H9 (cell line): ENCODE data around the gene EQTN. TPM values are rescaled to one million over a fixed set of nuclear protein-coding genes. Genes with fewer than 3 reads are reported as not detected.

Source experiments
- DNase-seq: peaks from one replicate; pipeline ENCODE4 v3.0.0-alpha.2; 2017
- H2AFZ ChIP-seq: one replicate; pipeline ENCODE4 v1.6.1; 2013; ENCODE audit warnings: mild to moderate bottlenecking, low read length, control low read depth, moderate library complexity
- H2AK5ac ChIP-seq: 2 replicates; pipeline ENCODE4 v1.6.1; 2013; ENCODE audit warnings: low read length, control low read depth, mixed read lengths; ENCODE audit not compliant: insufficient read length
- H2BK120ac ChIP-seq: one replicate; pipeline ENCODE4 v1.6.1; 2013; ENCODE audit warnings: low read depth, mild to moderate bottlenecking, low read length, control low read depth, inconsistent platforms; ENCODE audit not compliant: poor library complexity, severe bottlenecking
- H2BK12ac ChIP-seq: 2 replicates; pipeline ENCODE4 v1.6.1; 2013; ENCODE audit warnings: low read length, control low read depth, mixed read lengths, low read depth; ENCODE audit not compliant: insufficient read length
- H2BK15ac ChIP-seq: 2 replicates; pipeline ENCODE4 v1.6.1; 2013; ENCODE audit warnings: low read depth, low read length, control low read depth
- H2BK20ac ChIP-seq: one replicate; pipeline ENCODE4 v1.6.1; 2013; ENCODE audit warnings: low read depth, mild to moderate bottlenecking, low read length, control low read depth, inconsistent platforms; ENCODE audit not compliant: poor library complexity, severe bottlenecking
- H2BK5ac ChIP-seq: 2 replicates; pipeline ENCODE4 v1.6.1; 2013; ENCODE audit warnings: low read length, control low read depth, mixed read lengths; ENCODE audit not compliant: insufficient read length
- H3K14ac ChIP-seq: 2 replicates; pipeline ENCODE4 v1.6.1; 2013; ENCODE audit warnings: low read length, control low read depth; ENCODE audit not compliant: insufficient read depth
- H3K18ac ChIP-seq: 2 replicates; pipeline ENCODE4 v1.6.1; 2013; ENCODE audit warnings: low read depth, mild to moderate bottlenecking, mixed read lengths, low read length, control low read depth; ENCODE audit not compliant: insufficient read length
- H3K23ac ChIP-seq: 2 replicates; pipeline ENCODE4 v1.6.1; 2013; ENCODE audit warnings: low read length, control low read depth, mixed read lengths, low read depth; ENCODE audit not compliant: insufficient read length
- H3K23me2 ChIP-seq: 2 replicates; pipeline ENCODE4 v1.6.1; 2013; ENCODE audit warnings: low read depth, mild to moderate bottlenecking, mixed read lengths, low read length, control low read depth; ENCODE audit not compliant: insufficient read length, poor library complexity, severe bottlenecking
- H3K27ac ChIP-seq: 2 replicates; pipeline ENCODE4 v1.5.1; 2013; ENCODE audit warnings: low read length, control low read depth, mixed read lengths, low read depth; ENCODE audit not compliant: insufficient read length
- H3K27me3 ChIP-seq: 2 replicates; pipeline ENCODE4 v1.6.1; 2013; ENCODE audit warnings: low read length, control low read depth, inconsistent platforms; ENCODE audit not compliant: insufficient read depth
- H3K4ac ChIP-seq: 2 replicates; pipeline ENCODE4 v1.6.1; 2013; ENCODE audit warnings: low read depth, mild to moderate bottlenecking, control low read depth, inconsistent platforms, low read length, moderate library complexity
- H3K4me1 ChIP-seq: 2 replicates; pipeline ENCODE4 v1.6.1; 2013; ENCODE audit warnings: low read length, control low read depth, inconsistent platforms; ENCODE audit not compliant: insufficient read depth
- H3K4me2 ChIP-seq: 2 replicates; pipeline ENCODE4 v1.6.1; 2013; ENCODE audit warnings: low read length, control low read depth, mixed read lengths; ENCODE audit not compliant: insufficient read length, insufficient read depth
- H3K56ac ChIP-seq: 2 replicates; pipeline ENCODE4 v1.6.1; 2013; ENCODE audit warnings: low read depth, mild to moderate bottlenecking, mixed read lengths, low read length, control low read depth; ENCODE audit not compliant: insufficient read length
- H3K79me1 ChIP-seq: 2 replicates; pipeline ENCODE4 v1.6.1; 2013; ENCODE audit warnings: low read depth, mild to moderate bottlenecking, moderate library complexity, low read length, control low read depth, inconsistent platforms; ENCODE audit not compliant: insufficient read depth, poor library complexity, severe bottlenecking
- H3K79me2 ChIP-seq: 2 replicates; pipeline ENCODE4 v1.6.1; 2013; ENCODE audit warnings: low read length, control low read depth, inconsistent platforms; ENCODE audit not compliant: insufficient read depth
- H3K9ac ChIP-seq: 2 replicates; pipeline ENCODE4 v1.6.1; 2013; ENCODE audit warnings: low read length, control low read depth, mixed read lengths; ENCODE audit not compliant: insufficient read length; ENCODE audit errors: extremely low read depth
- H3K9me3 ChIP-seq: one replicate; pipeline ENCODE4 v1.6.1; 2013; ENCODE audit warnings: low read depth, low read length, inconsistent platforms; ENCODE audit not compliant: control insufficient read depth
- H3T11ph ChIP-seq: one replicate; pipeline ENCODE4 v1.6.1; 2013; ENCODE audit warnings: mild to moderate bottlenecking, low read length, control low read depth, inconsistent platforms
- H4K20me1 ChIP-seq: one replicate; pipeline ENCODE4 v1.6.1; 2013; ENCODE audit not compliant: control insufficient read depth, insufficient read length, insufficient read depth
- H4K5ac ChIP-seq: 2 replicates; pipeline ENCODE4 v1.6.1; 2013; ENCODE audit warnings: low read depth, mild to moderate bottlenecking, mixed read lengths, low read length, control low read depth; ENCODE audit not compliant: insufficient read length
- H4K8ac ChIP-seq: replicated peaks from 2 replicates; pipeline ENCODE4 v1.6.1; 2013; ENCODE audit warnings: low read length, control low read depth, mixed read lengths, low read depth; ENCODE audit not compliant: insufficient read length
- H4K91ac ChIP-seq: 2 replicates; pipeline ENCODE4 v1.6.1; 2013; ENCODE audit warnings: low read depth, mild to moderate bottlenecking, moderate library complexity, mixed read lengths, low read length, control low read depth; ENCODE audit not compliant: insufficient read length
- H3K27ac Mint-ChIP-seq, 3 experiments: 2 replicates in 2 of 3; 3 replicates in 1 of 3; pipeline ENCODE4 v1.8.0; 2020 to 2021; ENCODE audit warnings: mixed read lengths in 3 of 3, mild to moderate bottlenecking in 1 of 3, moderate library complexity in 1 of 3
- H3K27me3 Mint-ChIP-seq: 2 replicates; pipeline ENCODE4 v1.8.0; 2021; ENCODE audit warnings: low read depth, mild to moderate bottlenecking, moderate library complexity, mixed read lengths
- H3K36me3 Mint-ChIP-seq, 3 experiments: 2 replicates in 2 of 3; 3 replicates in 1 of 3; pipeline ENCODE4 v1.8.0; 2020 to 2021; ENCODE audit warnings: low read depth in 3 of 3, mixed read lengths in 3 of 3; ENCODE audit not compliant: insufficient read depth in 1 of 3
- H3K4me1 Mint-ChIP-seq, 2 experiments: 2 replicates each; pipeline ENCODE4 v1.8.0; 2020; ENCODE audit warnings: mixed read lengths in 2 of 2
- H3K4me3 Mint-ChIP-seq, 2 experiments: 2 replicates in 1 of 2; 3 replicates in 1 of 2; pipeline ENCODE4 v1.8.0; 2020 to 2021; ENCODE audit warnings: mild to moderate bottlenecking in 2 of 2, mixed read lengths in 2 of 2, moderate library complexity in 1 of 2
- H3K9me3 Mint-ChIP-seq, 2 experiments: 2 replicates in 1 of 2; 3 replicates in 1 of 2; pipeline ENCODE4 v1.8.0; 2020; ENCODE audit warnings: mild to moderate bottlenecking in 2 of 2, mixed read lengths in 2 of 2, moderate library complexity in 1 of 2
- WGBS: extraction: QIAGEN DNeasy Blood & Tissue Kit; methylation state at CpG from one replicate; pipeline ENCODE4 v1.1.7; 2013; ENCODE audit warnings: missing lambda C conversion rate, low lambda C conversion rate, mixed read lengths; ENCODE audit not compliant: insufficient read length; ENCODE audit errors: extremely low coverage; 5-methylcytosine and 5-hydroxymethylcytosine counted together
- total RNA-seq: library from RNA; stranded (reverse); gene quantifications from 2 replicates; pipeline ENCODE4 v1.2.1, GENCODE V29; 2021
- TF ChIP-seq, protein P1 (sequence below): fragments of 200-600 bp; sonication (generic); conservative IDR thresholded peaks from 3 replicates; pipeline ENCODE4 v1.8.0; 2021; ENCODE audit warnings: antibody characterized with exemption, mild to moderate bottlenecking

The EQTN gene
- total RNA-seq, 1 experiment from 2014 or later = not detected

DNA sequence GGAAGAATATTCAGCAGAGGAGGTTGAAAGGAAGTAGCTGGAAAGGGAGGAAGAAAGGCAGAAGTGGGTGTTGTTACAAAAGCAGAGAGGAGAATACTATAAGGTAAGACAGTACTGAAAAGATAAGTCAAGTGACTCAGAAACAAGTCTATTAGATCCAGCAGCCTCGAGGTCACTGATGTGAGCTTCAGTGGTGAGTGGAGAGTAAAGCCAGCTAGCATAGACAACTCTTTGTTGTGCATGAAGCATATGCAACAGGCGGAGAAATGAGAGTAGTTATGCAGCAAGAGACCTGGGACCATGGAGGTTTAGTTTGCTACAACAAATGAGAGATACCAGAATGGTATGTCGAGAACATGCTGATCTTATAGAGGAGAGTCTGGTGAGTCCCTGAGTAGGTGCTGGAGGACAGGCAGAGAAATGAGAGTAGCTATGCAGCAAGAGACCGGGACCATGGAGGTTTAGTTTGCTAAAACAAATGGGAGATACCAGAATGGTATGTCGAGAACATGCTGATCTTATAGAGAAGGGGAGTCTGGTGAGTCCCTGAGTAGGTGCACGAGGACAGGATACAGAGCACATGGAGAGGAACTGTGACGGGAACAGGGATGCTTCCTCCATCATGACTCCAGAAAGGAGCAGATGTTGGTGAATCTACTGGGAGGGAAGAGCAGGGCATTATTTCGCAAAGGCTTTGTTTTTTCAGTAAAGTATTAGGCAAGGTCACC, 36.0 kb downstream of the EQTN start:
- Histone ChIP-seq H3K23ac (no peak overlapping the region), H3K4ac (no peak overlapping the region), H4K91ac (no peak overlapping the region), H4K8ac (no peak overlapping the region), H3T11ph (no peak overlapping the region), H2BK15ac (no peak overlapping the region), H3K79me2 (no peaks in the 10 kb centered on the region), H2BK20ac (no peak overlapping the region), H4K5ac (no peak overlapping the region), H3K14ac (no peak overlapping the region), H4K20me1 (no peaks in the 10 kb centered on the region), H2AK5ac (no peak overlapping the region), H3K9ac (no peak overlapping the region), H3K4me1 (no peaks in the 10 kb centered on the region), H2BK120ac (no peak overlapping the region), H3K27ac (no peak overlapping the region), H3K18ac (no peak overlapping the region), H3K23me2 (no peaks in the 10 kb centered on the region), H2BK5ac (no peak overlapping the region), H2AFZ (no peak overlapping the region), H3K79me1 (no peaks in the 10 kb centered on the region), H3K27me3 (no peaks in the 10 kb centered on the region), H3K56ac (no peak overlapping the region), H2BK12ac (no peak overlapping the region), H3K9me3 (no peaks in the 10 kb centered on the region), H3K4me2 (no peak overlapping the region)
- Mint-ChIP-seq H3K36me3 (no peaks in the 10 kb centered on the region), H3K27me3 (no peaks in the 10 kb centered on the region), H3K27ac (no peak overlapping the region), H3K4me3 (no peak overlapping the region), H3K9me3 (no peaks in the 10 kb centered on the region), H3K4me1 (peaks cover 0 to 6% of the 10 kb centered on the region in 2 experiments; a peak in 1 of 4 replicates)
- TF ChIP-seq, protein P1, sequence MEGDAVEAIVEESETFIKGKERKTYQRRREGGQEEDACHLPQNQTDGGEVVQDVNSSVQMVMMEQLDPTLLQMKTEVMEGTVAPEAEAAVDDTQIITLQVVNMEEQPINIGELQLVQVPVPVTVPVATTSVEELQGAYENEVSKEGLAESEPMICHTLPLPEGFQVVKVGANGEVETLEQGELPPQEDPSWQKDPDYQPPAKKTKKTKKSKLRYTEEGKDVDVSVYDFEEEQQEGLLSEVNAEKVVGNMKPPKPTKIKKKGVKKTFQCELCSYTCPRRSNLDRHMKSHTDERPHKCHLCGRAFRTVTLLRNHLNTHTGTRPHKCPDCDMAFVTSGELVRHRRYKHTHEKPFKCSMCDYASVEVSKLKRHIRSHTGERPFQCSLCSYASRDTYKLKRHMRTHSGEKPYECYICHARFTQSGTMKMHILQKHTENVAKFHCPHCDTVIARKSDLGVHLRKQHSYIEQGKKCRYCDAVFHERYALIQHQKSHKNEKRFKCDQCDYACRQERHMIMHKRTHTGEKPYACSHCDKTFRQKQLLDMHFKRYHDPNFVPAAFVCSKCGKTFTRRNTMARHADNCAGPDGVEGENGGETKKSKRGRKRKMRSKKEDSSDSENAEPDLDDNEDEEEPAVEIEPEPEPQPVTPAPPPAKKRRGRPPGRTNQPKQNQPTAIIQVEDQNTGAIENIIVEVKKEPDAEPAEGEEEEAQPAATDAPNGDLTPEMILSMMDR = no peak
- no CpG with 5 or more reads among the region's 8 CpGs for WGBS
- DNase-seq = no peak
